Posterior vena cava (tissue), 2 donors: Measurements from ENCODE around the gene CLEC2D. TPM values are rescaled to one million over a fixed set of nuclear protein-coding genes. Genes with fewer than 3 reads are reported as not detected.
"Not testable (repeated sequence)": the region's sequence is repeated elsewhere in the genome, so short reads cannot be mapped to it uniquely, and the experiment has no call there.

ENCODE experiments used
- DNase-seq: peaks from one replicate; pipeline ENCODE4 v3.0.0-alpha.2; 2020; ENCODE audit warnings: low spot score
- intact Hi-C, 2 donors: fragments of 100-400 bp; cut with DNase I; formaldehyde crosslinking; loops; one replicate each; pipeline versions ENCODE4 v1.14.1 to v1.14.2; 2022 to 2023
- total RNA-seq, 2 donors: library from RNA; stranded (reverse); fragmentation: NEBNext Ultra II Directional; extraction: Animal tissue kit (Norgen Biotek cat#: 25700); gene quantifications; one replicate each; pipeline ENCODE4 v1.2.1, GENCODE V29; 2021
- donor health status: DM: yes; HTN: yes; CAD: no.
- donor health status: DM: yes; HTN: yes; CAD: no.

Gene CLEC2D
- total RNA-seq, 2 donors from 2014 or later: 7.8 to 12.6 TPM

DNA sequence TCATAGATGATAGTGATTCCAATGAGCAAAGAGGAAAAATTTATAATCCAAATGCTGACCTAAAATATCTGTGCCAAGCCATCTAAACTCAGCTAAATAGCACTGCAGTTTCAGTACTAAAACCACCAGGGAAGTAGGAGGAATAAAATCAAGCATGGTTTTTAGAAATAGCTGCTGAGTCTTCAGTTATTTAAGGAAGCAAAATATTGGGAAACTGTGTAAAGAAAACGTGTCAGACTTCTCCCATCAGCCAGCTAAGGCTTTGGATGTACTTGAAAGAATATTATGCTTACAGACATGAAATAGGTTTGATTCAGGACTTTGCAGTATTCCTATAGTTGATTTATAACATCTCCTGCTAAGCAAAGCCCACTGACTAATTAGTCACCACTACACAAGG is 24.7 kb downstream of the CLEC2D start:
- intact Hi-C loops: no loop called here
- no peak for DNase-seq

- DNase-seq, intact Hi-C loops: not testable (repeated sequence)
Observed at GRCh38 chr12:9695150-9695549, 25.6 kb downstream of the CLEC2D start.

DNA sequence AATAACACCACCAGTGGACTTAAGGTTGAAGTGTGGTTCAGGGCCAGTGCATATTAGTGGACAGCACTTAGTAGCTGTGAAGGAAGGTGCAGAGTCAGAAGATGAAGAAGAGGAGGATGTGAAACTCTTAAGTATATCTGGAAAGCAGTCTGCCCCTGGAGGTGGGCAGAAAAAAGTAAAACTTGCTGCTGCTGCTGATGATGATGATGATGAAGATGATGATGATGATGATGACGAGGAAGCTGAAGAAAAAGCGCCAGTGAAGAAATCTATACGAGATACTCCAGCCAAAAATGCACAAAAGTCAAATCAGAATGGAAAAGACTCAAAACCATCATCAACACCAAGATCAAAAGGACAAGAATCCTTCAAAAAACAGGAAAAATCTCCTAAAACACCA is 26.1 kb downstream of the CLEC2D start:
- DNase-seq, intact Hi-C loops: not testable (repeated sequence)

DNA sequence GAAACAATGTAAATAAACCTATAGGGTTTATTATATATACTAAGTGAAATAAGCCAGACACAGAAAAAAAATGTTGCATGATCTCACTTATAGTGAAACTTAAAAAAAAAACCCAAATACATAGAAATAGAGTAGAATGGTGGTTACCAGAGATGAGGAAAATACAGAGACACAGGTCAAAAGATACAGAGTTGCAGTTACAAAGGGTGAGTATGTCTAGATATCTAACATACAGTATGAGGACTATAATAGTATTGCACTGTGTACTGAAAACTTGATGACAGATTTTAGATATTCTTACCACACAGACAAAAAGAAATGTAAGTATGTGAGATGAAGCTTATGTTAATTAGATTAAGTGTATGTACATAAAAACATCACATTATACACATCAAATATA is 28.1 kb downstream of the CLEC2D start:
- DNase-seq: no peak
- intact Hi-C loops: no loop called here

DNA sequence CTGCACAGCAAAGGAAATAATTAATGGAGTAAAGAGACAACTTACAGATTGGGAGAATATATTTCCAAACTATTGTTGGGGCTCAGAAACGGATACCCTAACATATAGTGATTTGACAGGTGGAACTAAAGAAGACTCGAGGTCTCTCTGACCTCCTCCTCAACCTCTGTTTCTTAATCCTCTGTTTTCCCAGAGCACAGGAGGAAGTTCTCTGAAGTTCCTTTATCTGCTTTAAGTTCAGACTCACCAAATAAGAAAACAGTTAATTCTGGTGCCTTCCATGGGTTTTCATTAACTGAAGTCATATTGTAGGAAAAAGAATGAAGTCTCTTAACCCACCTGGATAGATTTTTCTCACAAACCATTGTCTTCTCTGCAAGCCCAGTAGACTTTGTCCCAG is 29.2 kb downstream of the CLEC2D start:
- intact Hi-C loops: no loop called here
- DNase-seq: no peak

GRCh38 chr12:9699269-9699897 is 29.9 kb downstream of the CLEC2D start:
- DNase-seq: no peak
- intact Hi-C loops: no loop called here

GRCh38 chr12:9699898-9700605 is 30.5 kb downstream of the CLEC2D start:
- intact Hi-C loops: loop anchor here in 1 of 2 donors (10.0 kb wide), 1 partner anchor 65 kb away; no protein-coding TSS in a partner anchor
- no peak for DNase-seq

DNA sequence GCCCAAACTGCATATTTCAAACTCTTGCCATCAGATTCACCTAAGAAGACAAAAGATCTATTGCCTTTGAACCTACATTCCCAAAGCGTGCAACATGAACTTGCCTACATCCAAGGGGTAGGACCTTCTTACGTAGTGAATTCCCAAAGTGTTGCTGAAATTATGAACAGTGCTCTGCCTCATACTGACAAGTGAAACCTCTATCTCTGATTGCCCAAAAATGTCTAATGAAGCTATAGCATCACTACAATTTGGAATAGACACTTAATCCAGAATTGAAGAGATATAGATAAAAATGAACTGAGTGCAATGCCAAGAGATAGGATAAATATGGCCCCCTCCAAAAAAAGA is 31.1 kb downstream of the CLEC2D start:
- no peak for DNase-seq
- intact Hi-C loops: loop anchor here in 1 of 2 donors (10.0 kb wide), 1 partner anchor 66 kb away; no protein-coding TSS in a partner anchor

- DNase-seq: no peak
- intact Hi-C loops: loop anchor here in 1 of 2 donors (10.0 kb wide), 1 partner anchor 67 kb away; no protein-coding TSS in a partner anchor
Observed at GRCh38 chr12:9701380-9702154, 32.1 kb downstream of the CLEC2D start.

- no peak for DNase-seq
- intact Hi-C loops: loop anchor here in 1 of 2 donors (10.0 kb wide), 1 partner anchor 67 kb away; no protein-coding TSS in a partner anchor
Observed at GRCh38 chr12:9702255-9702654, 32.7 kb downstream of the CLEC2D start.

GRCh38 chr12:9704561-9704960 is 35.0 kb downstream of the CLEC2D start:
- intact Hi-C loops: loop anchor here in 1 of 2 donors (10.0 kb wide), 1 partner anchor 70 kb away; no protein-coding TSS in a partner anchor
- DNase-seq: not testable (repeated sequence)

DNA sequence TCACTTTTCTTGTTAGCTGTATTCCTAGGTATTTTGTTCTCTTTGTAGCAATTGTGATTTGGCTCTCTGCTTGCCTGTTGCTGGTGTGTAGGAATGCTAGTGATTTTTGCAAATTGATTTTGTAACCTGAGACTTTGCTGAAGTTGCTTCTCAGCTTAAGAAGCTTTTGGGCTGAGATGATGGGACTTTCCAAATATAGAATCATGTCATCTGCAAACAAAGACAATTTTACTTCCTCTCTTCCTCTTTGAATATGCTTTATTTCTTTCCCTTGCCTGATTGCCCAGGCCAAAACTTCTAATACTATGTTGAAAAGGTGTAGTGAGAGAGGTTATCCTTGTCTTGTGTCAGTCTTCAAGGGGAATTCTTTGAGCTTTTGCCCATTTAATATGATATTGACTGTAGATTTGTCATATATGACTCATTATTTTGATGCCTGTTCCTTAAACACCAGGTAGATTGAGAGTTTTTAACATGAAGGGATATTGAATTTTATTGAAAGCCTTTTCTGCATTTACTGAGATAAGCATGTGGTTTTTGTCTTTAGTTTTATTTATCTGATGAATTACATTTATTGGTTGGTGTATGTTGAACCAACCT is 36.7 kb downstream of the CLEC2D start:
- no peak for DNase-seq
- intact Hi-C loops: loop anchor here in 1 of 2 donors (10.0 kb wide), 1 partner anchor 71 kb away; no protein-coding TSS in a partner anchor

DNA sequence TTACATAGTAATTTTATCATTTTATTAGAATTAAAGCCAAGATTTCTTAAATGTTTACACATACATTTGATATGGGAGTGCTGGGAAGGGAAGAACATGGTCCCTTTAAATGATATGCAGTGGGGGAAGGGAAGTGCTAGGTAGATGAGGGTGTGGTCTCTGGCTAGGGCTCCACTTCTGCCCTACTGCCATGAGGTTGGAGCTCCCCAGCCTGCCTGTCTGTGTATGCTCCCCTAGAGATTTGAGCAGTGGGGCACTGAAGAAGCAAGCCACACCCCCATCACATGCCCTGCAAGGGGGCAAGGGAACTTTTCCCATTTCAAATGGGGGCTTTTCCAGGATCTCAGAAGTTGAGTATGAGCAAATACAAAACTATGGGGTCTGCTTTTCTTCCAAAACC is 37.8 kb downstream of the CLEC2D start:
- intact Hi-C loops: loop anchor here in 1 of 2 donors (10.0 kb wide), 1 partner anchor 73 kb away; no protein-coding TSS in a partner anchor
- DNase-seq: no peak

- DNase-seq: no peak
- intact Hi-C loops: loop anchor here in 1 of 2 donors (10.0 kb wide), 1 partner anchor 73 kb away; no protein-coding TSS in a partner anchor
Observed at GRCh38 chr12:9707864-9708808, 38.6 kb downstream of the CLEC2D start.

DNA sequence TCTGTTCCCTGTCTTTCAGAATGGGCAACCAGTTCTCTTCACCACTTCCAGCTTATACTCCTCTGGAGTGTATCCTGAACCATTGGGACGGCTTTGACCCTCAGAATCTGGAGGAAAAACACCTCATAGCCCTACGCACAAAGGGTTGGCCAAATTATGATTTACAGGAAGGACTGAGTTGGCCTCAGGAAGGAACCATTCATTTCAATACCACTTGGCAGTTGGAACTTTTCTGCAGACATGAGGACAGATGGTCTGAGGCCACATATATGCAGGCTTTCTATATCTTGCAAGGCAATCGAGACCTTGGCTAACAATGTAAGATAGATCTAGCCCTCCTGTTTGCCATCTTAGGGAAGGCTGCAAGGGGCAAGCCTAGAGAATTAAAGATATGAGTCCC is 39.3 kb downstream of the CLEC2D start:
- no peak for DNase-seq
- intact Hi-C loops: loop anchor here in 1 of 2 donors (10.0 kb wide), 1 partner anchor 74 kb away; no protein-coding TSS in a partner anchor

- intact Hi-C loops: no loop called here
- DNase-seq: no peak
Observed at GRCh38 chr12:9710584-9711375, 41.3 kb downstream of the CLEC2D start.

DNA sequence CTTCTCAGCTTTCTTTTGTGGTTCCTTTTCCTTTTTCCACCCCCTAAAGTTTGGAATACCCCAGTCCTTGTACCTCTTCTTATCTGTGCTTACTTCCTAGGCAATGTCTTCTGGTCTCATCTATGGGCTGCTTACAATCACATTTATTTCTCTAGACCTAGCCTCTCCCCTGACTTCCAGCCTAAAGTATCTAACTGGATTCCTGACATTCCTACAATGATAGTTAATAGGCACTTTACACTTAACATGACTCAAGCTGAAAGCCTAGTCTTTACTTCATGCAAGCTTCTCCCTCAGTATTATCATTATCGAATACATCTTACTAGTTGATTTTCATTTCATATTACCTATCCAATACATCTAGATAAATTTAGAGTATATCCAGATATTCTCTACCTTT is 42.2 kb downstream of the CLEC2D start:
- DNase-seq: no peak
- intact Hi-C loops: no loop called here
